Suprapubic skin (tissue), 4 donors: ENCODE results near the gene USP15.

ENCODE experiments used
- CTCF ChIP-seq, 2 donors: fragments of 200-600 bp in 1 of 2; fragments of 450-650 bp in 1 of 2; sonication (generic) in 1 of 2; IDR thresholded peaks; one replicate each; pipeline ENCODE4 v1.5.1; 2016 to 2019; ENCODE audit warnings: antibody characterized with exemption in 2 of 2, mild to moderate bottlenecking in 1 of 2, moderate library complexity in 1 of 2
- POLR2A ChIP-seq, 2 donors: fragments of 450-650 bp; IDR thresholded peaks; one replicate each; pipeline ENCODE4 v1.6.1; 2017; ENCODE audit warnings: antibody characterized with exemption in 2 of 2, mild to moderate bottlenecking in 2 of 2, moderate library complexity in 2 of 2
- POLR2AphosphoS5 ChIP-seq, 3 donors: sonication (generic); formaldehyde crosslinking; IDR thresholded peaks; one replicate each; pipeline ENCODE4 v1.6.1; 2017; ENCODE audit warnings: antibody characterized with exemption in 3 of 3

GRCh38 chr12:62230652-62231051 is 29.6 kb upstream of the USP15 start:
- TF ChIP-seq POLR2A (IDR thresholded peaks at IDR 0.05) (no peak), CTCF (IDR thresholded peaks at IDR 0.05) (no peak), POLR2AphosphoS5 (IDR thresholded peaks at IDR 0.05) (no peak)
